IPS DF 6.9 (cell line): ENCODE measurements around the gene MVD.

Experiments used
- DNase-seq: peaks from one replicate; pipeline ENCODE4 v3.0.0-alpha.2; 2013; ENCODE audit warnings: low read depth, low spot score
- H3K27ac ChIP-seq: one replicate; pipeline ENCODE4 v1.5.1; 2013; ENCODE audit warnings: low read length, control low read depth
- H3K27me3 ChIP-seq: 2 replicates; pipeline ENCODE4 v1.6.1; 2013; ENCODE audit warnings: mild to moderate bottlenecking, low read length; ENCODE audit not compliant: control insufficient read depth, insufficient read depth
- H3K36me3 ChIP-seq: 2 replicates; pipeline ENCODE4 v1.6.1; 2013; ENCODE audit warnings: low read length; ENCODE audit not compliant: control insufficient read depth, insufficient read depth
- H3K4me1 ChIP-seq: 2 replicates; pipeline ENCODE4 v1.6.1; 2013; ENCODE audit warnings: low read length; ENCODE audit not compliant: control insufficient read depth, insufficient read depth
- H3K4me3 ChIP-seq: 2 replicates; pipeline ENCODE4 v1.5.1; 2013; ENCODE audit warnings: mild to moderate bottlenecking, low read length
- H3K9me3 ChIP-seq: 2 replicates; pipeline ENCODE4 v1.6.1; 2013; ENCODE audit warnings: low read length, inconsistent platforms; ENCODE audit not compliant: control insufficient read depth, insufficient read depth
- WGBS: extraction: QIAGEN DNeasy Blood & Tissue Kit; methylation state at CpG from one replicate; pipeline ENCODE4 v1.1.7; 2013; ENCODE audit warnings: mixed read lengths, missing lambda C conversion rate; ENCODE audit not compliant: insufficient read length, insufficient coverage; 5-methylcytosine and 5-hydroxymethylcytosine counted together

MVD gene

GRCh38 chr16:88662843-88663606, at the start of gene MVD:
Gene MVD (minus strand): TSS chr16:88663091. CDS start chr16:88663080, 11 bp downstream.
- H3K27me3 ChIP-seq, result no peaks in the 10 kb centered on the region
- H3K4me3 ChIP-seq, result peak within 1 kb of the TSS; percentile 91
- no CpG with 5 or more reads among the region's 88 CpGs for WGBS
- no peak within 1 kb of the TSS for H3K27ac ChIP-seq
- peaks cover 4% of the 10 kb centered on the region; the same call in 1 of the 2 replicates for H3K36me3 ChIP-seq
- peak; percentile 93 for DNase-seq
- no peaks in the 10 kb centered on the region for H3K9me3 ChIP-seq
- H3K4me1 ChIP-seq, result no peaks in the 10 kb centered on the region

- WGBS, result no CpG with 5 or more reads among the region's 25 CpGs
- peaks cover 25% of the 10 kb centered on the region for H3K36me3 ChIP-seq
- H3K4me1 ChIP-seq, result no peaks in the 10 kb centered on the region; the same call in 1 of the 2 replicates
- DNase-seq, result no peak
- no peaks in the 10 kb centered on the region for H3K27me3 ChIP-seq
- H3K9me3 ChIP-seq, result no peaks in the 10 kb centered on the region
- H3K27ac ChIP-seq, result no peak overlapping the region
- no peak overlapping the region for H3K4me3 ChIP-seq
Measured at GRCh38 chr16:88712362-88712979, 49.6 kb upstream of the MVD start.

GRCh38 chr16:88711750-88712340, 49.0 kb upstream of the MVD start:
- H3K27me3 ChIP-seq, result no peaks in the 10 kb centered on the region
- no peak overlapping the region for H3K4me3 ChIP-seq
- no CpG with 5 or more reads among the region's 18 CpGs for WGBS
- peaks cover 22% of the 10 kb centered on the region for H3K36me3 ChIP-seq
- no peak overlapping the region for H3K27ac ChIP-seq
- no peaks in the 10 kb centered on the region for H3K9me3 ChIP-seq
- H3K4me1 ChIP-seq, result no peaks in the 10 kb centered on the region; the same call in 1 of the 2 replicates
- DNase-seq, result no peak

GRCh38 chr16:88710556-88710955, 47.7 kb upstream of the MVD start:
- Histone ChIP-seq H3K4me1 (no peaks in the 10 kb centered on the region; the same call in 1 of the 2 replicates), H3K27me3 (no peaks in the 10 kb centered on the region)
- WGBS, result no CpG with 5 or more reads among the region's 16 CpGs

GRCh38 chr16:88706965-88707826, 44.3 kb upstream of the MVD start:
- Histone ChIP-seq H3K27me3 (no peaks in the 10 kb centered on the region), H3K4me1 (no peaks in the 10 kb centered on the region; the same call in 1 of the 2 replicates), H3K36me3 (no peaks in the 10 kb centered on the region), H3K4me3 (peak overlapping the region; percentile 82; the same call in 1 of the 2 replicates), H3K9me3 (no peaks in the 10 kb centered on the region), H3K27ac (no peak overlapping the region)
- DNase-seq, result no peak
- no CpG with 5 or more reads among the region's 17 CpGs for whole genome bisulfite sequencing

More at GRCh38 chr16:88710556-88710955, 47.7 kb upstream of the MVD start:
- no peak overlapping the region for H3K4me3 ChIP-seq
- no peaks in the 10 kb centered on the region for H3K9me3 ChIP-seq
- peaks cover 13% of the 10 kb centered on the region for H3K36me3 ChIP-seq
- H3K27ac ChIP-seq, result no peak overlapping the region
- DNase-seq, result no peak

- peak; percentile 78 for DNase-seq
- H3K36me3 ChIP-seq, result no peaks in the 10 kb centered on the region; the same call in 1 of the 2 replicates
- no peaks in the 10 kb centered on the region; the same call in 1 of the 2 replicates for H3K4me1 ChIP-seq
- no CpG with 5 or more reads among the region's 86 CpGs for WGBS
- H3K27ac ChIP-seq, result no peak within 1 kb of the TSS
- no peaks in the 10 kb centered on the region for H3K9me3 ChIP-seq
- peak within 1 kb of the TSS; percentile 82 for H3K4me3 ChIP-seq
- H3K27me3 ChIP-seq, result no peaks in the 10 kb centered on the region
Measured at GRCh38 chr16:88706229-88706964, 43.5 kb upstream of the MVD start, which contains the start of the genes CTU2 and RNF166. Gene CTU2 (plus strand): TSS chr16:88706503. CDS start chr16:88706531, 28 bp downstream. Gene RNF166 (minus strand): TSS chr16:88706408. CDS start chr16:88706325, 83 bp downstream.

GRCh38 chr16:88705801-88706228, 42.9 kb upstream of the MVD start:
- no peaks in the 10 kb centered on the region for H3K27me3 ChIP-seq
- H3K4me1 ChIP-seq, result no peaks in the 10 kb centered on the region; the same call in 1 of the 2 replicates
- no peak for DNase-seq
- WGBS, result no CpG with 5 or more reads among the region's 57 CpGs
- H3K36me3 ChIP-seq, result no peaks in the 10 kb centered on the region; the same call in 1 of the 2 replicates
- no peaks in the 10 kb centered on the region for H3K9me3 ChIP-seq
- H3K4me3 ChIP-seq, result peak overlapping the region; percentile 82
- no peak overlapping the region for H3K27ac ChIP-seq

GRCh38 chr16:88705076-88705684, 42.3 kb upstream of the MVD start:
- no CpG with 5 or more reads among the region's 9 CpGs for WGBS
- Histone ChIP-seq H3K4me3 (peak overlapping the region; percentile 82; the same call in 1 of the 2 replicates), H3K36me3 (peaks cover 4% of the 10 kb centered on the region; the same call in 1 of the 2 replicates), H3K9me3 (no peaks in the 10 kb centered on the region), H3K4me1 (no peaks in the 10 kb centered on the region; the same call in 1 of the 2 replicates), H3K27ac (no peak overlapping the region), H3K27me3 (no peaks in the 10 kb centered on the region)
- no peak for DNase-seq
